ENCODE results near the gene FMO2.

GRCh38 chr1:171245458-171246064, 60.5 kb downstream of the FMO2 start:
- peak; percentile 42 to 59 for TF ChIP-seq CTCF (IDR thresholded peaks at IDR 0.05)
- no peak for TF ChIP-seq POLR2AphosphoS5 (IDR thresholded peaks at IDR 0.05)
